GM21367 (cell line): ENCODE data around the gene TRUB2.
"Not testable (repeated sequence)": the region's sequence is repeated elsewhere in the genome, so short reads cannot be mapped to it uniquely, and the experiment has no call there.

Source experiments
- ATAC-seq: cut with Tn5 transposase; IDR thresholded peaks from one replicate; pipeline ENCODE4 v1.9.1; 2021; ENCODE audit not compliant: unreplicated experiment

The TRUB2 gene

GRCh38 chr9:128340691-128341434 is 18.6 kb upstream of the TRUB2 start:
- ATAC-seq: peak; percentile 32

- peak; percentile 53 for ATAC-seq
Measured at GRCh38 chr9:128339761-128340690, 17.8 kb upstream of the TRUB2 start, which contains the start of gene SLC27A4. TSS of gene SLC27A4 (plus strand) at chr9:128340527. CDS start at chr9:128343133, 2,606 bp downstream.

- not testable (repeated sequence) for ATAC-seq
Measured at GRCh38 chr9:128338852-128339614, 16.8 kb upstream of the TRUB2 start.

- ATAC-seq: no peak
Measured at GRCh38 chr9:128337936-128338335, 15.7 kb upstream of the TRUB2 start.

GRCh38 chr9:128335914-128336313 is 13.7 kb upstream of the TRUB2 start:
- no peak for ATAC-seq

GRCh38 chr9:128335161-128335560 is 12.9 kb upstream of the TRUB2 start:
- ATAC-seq: no peak

- ATAC-seq: no peak
Measured at GRCh38 chr9:128333451-128333869, 11.2 kb upstream of the TRUB2 start.

- ATAC-seq: no peak
Measured at GRCh38 chr9:128325629-128326028, 3.4 kb upstream of the TRUB2 start.

- ATAC-seq: no peak
Measured at GRCh38 chr9:128324401-128324800, 2.2 kb upstream of the TRUB2 start.

- no peak for ATAC-seq
Measured at GRCh38 chr9:128323791-128324190, 1.5 kb upstream of the TRUB2 start.

- no peak for ATAC-seq
Measured at GRCh38 chr9:128323212-128323730, 1.0 kb upstream of the TRUB2 start.

GRCh38 chr9:128321879-128322403 is 306 bp downstream of the TRUB2 start:
- peak; percentile 19 for ATAC-seq

- no peak for ATAC-seq
Measured at GRCh38 chr9:128321343-128321742, 904 bp downstream of the TRUB2 start.

GRCh38 chr9:128317629-128318028 is 4.6 kb downstream of the TRUB2 start:
- ATAC-seq: no peak

GRCh38 chr9:128316421-128316820 is 5.8 kb downstream of the TRUB2 start:
- no peak for ATAC-seq

GRCh38 chr9:128314697-128315096 is 7.5 kb downstream of the TRUB2 start:
- ATAC-seq: no peak

- ATAC-seq: no peak
Measured at GRCh38 chr9:128310461-128310860, 11.8 kb downstream of the TRUB2 start.

- no peak for ATAC-seq
Measured at GRCh38 chr9:128309551-128309950, 12.7 kb downstream of the TRUB2 start.

GRCh38 chr9:128304971-128305288 is 17.3 kb downstream of the TRUB2 start:
- ATAC-seq: no peak

GRCh38 chr9:128304136-128304970 is 17.9 kb downstream of the TRUB2 start:
- no peak for ATAC-seq
